ENCODE results near the gene FOXK2. TPM values are rescaled to one million over a fixed set of nuclear protein-coding genes. Genes with fewer than 3 reads are reported as not detected.
A peak's percentile ranks its signal among the peaks of the same experiment; 100 is the strongest.

FOXK2 gene
- total and polyA plus RNA-seq, 2 of the 8 experiments (the other 6 are each of a cell fraction or from before 2014, with no cell fraction given): 34.7 to 64.9 TPM

- Histone ChIP-seq H2BK5ac (ENCODE audit: low read depth, low read length) (no peak overlapping the region; the same call in 1 of the 2 replicates), H3K4me2 (ENCODE audit: insufficient read depth in 1 of 2, low read depth in 2 of 2, low read length in 2 of 2) (no peak overlapping the region), H3K36me3 (ENCODE audit: control insufficient read depth in 2 of 4, insufficient read depth in 4 of 4, low read length in 3 of 4) (peaks cover 0 to 11% (median 0%) of the 10 kb centered on the region in 4 experiments; a peak in 2 of 8 replicates), H2BK12ac (ENCODE audit: low read depth, low read length) (no peak overlapping the region), H4K20me1 (replicated peaks in 1 of 2; ENCODE audit: control insufficient read depth in 1 of 2, insufficient read depth in 2 of 2, low read length in 2 of 2) (peaks cover 32 to 36% of the 10 kb centered on the region in 2 experiments), H2BK120ac (replicated peaks; ENCODE audit: low read depth, low read length) (no peak overlapping the region), H3K4me3 (ENCODE audit: extremely low read depth in 1 of 4, insufficient read depth in 2 of 4, low read depth in 3 of 4, low read length in 4 of 4) (no peak overlapping the region), H2BK15ac (ENCODE audit: low read length) (no peak overlapping the region), H3K56ac (replicated peaks; ENCODE audit: insufficient read length, low read depth, low read length) (no peak overlapping the region), H2BK20ac (ENCODE audit: low read length) (no peak overlapping the region), H4K91ac (replicated peaks; ENCODE audit: insufficient read length, low read length) (no peak overlapping the region), H3K9ac (replicated peaks in 1 of 4; ENCODE audit: extremely low read depth in 1 of 4, low read depth in 3 of 4, low read length in 3 of 4) (no peak overlapping the region; a peak in 1 of 7 replicates), H3K23me2 (ENCODE audit: low read depth, low read length) (no peaks in the 10 kb centered on the region), H4K8ac (ENCODE audit: extremely low read depth, insufficient read depth, low read length) (peak overlapping the region; percentile 86; the same call in 1 of the 2 replicates), H3K4me1 (replicated peaks in 1 of 4; ENCODE audit: control insufficient read depth in 3 of 4, insufficient read depth in 4 of 4, low read length in 3 of 4) (peaks cover 0 to 11% (median 2%) of the 10 kb centered on the region in 4 experiments; a peak in 3 of 7 replicates), H3K79me2 (ENCODE audit: control insufficient read depth in 1 of 2, insufficient read depth in 2 of 2, low read length in 2 of 2) (peaks cover 4 to 86% of the 10 kb centered on the region in 2 experiments; a peak in 3 of 4 replicates), H3K23ac (ENCODE audit: insufficient read length) (no peak overlapping the region), H2AFZ (ENCODE audit: low read length) (no peak overlapping the region), H3K14ac (ENCODE audit: insufficient read length) (no peak overlapping the region), H3K9me3 (ENCODE audit: insufficient read depth in 2 of 2, low read depth in 1 of 2, low read length in 1 of 2) (no peaks in the 10 kb centered on the region), H4K5ac (ENCODE audit: insufficient read length, low read depth, low read length) (no peak overlapping the region), H2AK5ac (ENCODE audit: low read depth, low read length) (no peak overlapping the region), H3K4ac (replicated peaks; ENCODE audit: insufficient read length, low read depth, low read length) (no peak overlapping the region), H3K27me3 (replicated peaks in 1 of 4; ENCODE audit: control insufficient read depth in 3 of 4, extremely low read depth in 1 of 4, insufficient read depth in 3 of 4, low read length in 3 of 4) (no peaks in the 10 kb centered on the region), H3K27ac (ENCODE audit: low read depth, low read length) (0 out of 2 replicates have a peak overlapping the region, but pooled peaks have one; percentile 23), H3K79me1 (ENCODE audit: low read depth, low read length) (peaks cover 20% of the 10 kb centered on the region), H3K18ac (ENCODE audit: extremely low read depth, low read length) (no peak overlapping the region)
- DNase-seq (ENCODE audit: low read depth in 1 of 2, low spot score in 2 of 2) (no peak), FAIRE-seq (no peak)
- ChIA-PET CTCF (ENCODE audit: partially characterized antibody) (interaction anchor here (0.7 to 2.2 kb wide), 5 partner anchors 10 to 51 kb away, joined by 3 to 9 read pairs (median 4); no protein-coding TSS in a partner anchor), POLR2A (ENCODE audit: partially characterized antibody) (interaction anchor here (0.7 kb wide), 1 partner anchor 13 kb away, joined by 3 read pairs; no protein-coding TSS in a partner anchor)
- 87% methylated on average over 9 of the region's 9 CpGs; no CpG with 5 or more reads in 1 of the 2 experiments for WGBS, 2 experiments (ENCODE audit: extremely low coverage in 1 of 2, insufficient coverage in 1 of 2, insufficient read length in 1 of 2, insufficient replicate concordance in 2 of 2, low coverage in 1 of 2, low lambda C conversion rate in 2 of 2, missing lambda C conversion rate in 1 of 2)
- TF ChIP-seq SP4 (IDR thresholded peaks at IDR 0.05; ENCODE audit: low read length) (no peak), SIX5 (IDR thresholded peaks at IDR 0.05; ENCODE audit: low read depth, low read length) (no peak), CHD2 (IDR thresholded peaks at IDR 0.05; ENCODE audit: low read length) (no peak), CTBP2 (IDR thresholded peaks at IDR 0.05; ENCODE audit: borderline replicate concordance, insufficient read depth, insufficient read length, low read length) (no peak), TEAD4 (IDR thresholded peaks at IDR 0.05; ENCODE audit: low read depth, low read length) (no peak), EP300 (IDR thresholded peaks at IDR 0.05; ENCODE audit: borderline replicate concordance in 1 of 2, low read depth in 2 of 2, low read length in 2 of 2) (no peak)
- TF ChIP-seq, protein P1, sequence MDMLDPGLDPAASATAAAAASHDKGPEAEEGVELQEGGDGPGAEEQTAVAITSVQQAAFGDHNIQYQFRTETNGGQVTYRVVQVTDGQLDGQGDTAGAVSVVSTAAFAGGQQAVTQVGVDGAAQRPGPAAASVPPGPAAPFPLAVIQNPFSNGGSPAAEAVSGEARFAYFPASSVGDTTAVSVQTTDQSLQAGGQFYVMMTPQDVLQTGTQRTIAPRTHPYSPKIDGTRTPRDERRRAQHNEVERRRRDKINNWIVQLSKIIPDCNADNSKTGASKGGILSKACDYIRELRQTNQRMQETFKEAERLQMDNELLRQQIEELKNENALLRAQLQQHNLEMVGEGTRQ (IDR thresholded peaks at IDR 0.05; ENCODE audit: low read length): no peak
These were observed 41.4 kb downstream of the FOXK2 start for GRCh38 chr17:82560802-82561428.
